GM19239 (cell line): ENCODE measurements around the gene ARHGAP6.

Experiments
- DNase-seq: peaks from one replicate; pipeline ENCODE4 v3.0.0; 2011; ENCODE audit warnings: low spot score; ENCODE audit not compliant: insufficient read length
- FAIRE-seq: peaks from 2 replicates; lab custom pipeline; 2011; peaks lifted over from hg19 to GRCh38; lab: Jason Lieb, UNC

The ARHGAP6 gene

DNA sequence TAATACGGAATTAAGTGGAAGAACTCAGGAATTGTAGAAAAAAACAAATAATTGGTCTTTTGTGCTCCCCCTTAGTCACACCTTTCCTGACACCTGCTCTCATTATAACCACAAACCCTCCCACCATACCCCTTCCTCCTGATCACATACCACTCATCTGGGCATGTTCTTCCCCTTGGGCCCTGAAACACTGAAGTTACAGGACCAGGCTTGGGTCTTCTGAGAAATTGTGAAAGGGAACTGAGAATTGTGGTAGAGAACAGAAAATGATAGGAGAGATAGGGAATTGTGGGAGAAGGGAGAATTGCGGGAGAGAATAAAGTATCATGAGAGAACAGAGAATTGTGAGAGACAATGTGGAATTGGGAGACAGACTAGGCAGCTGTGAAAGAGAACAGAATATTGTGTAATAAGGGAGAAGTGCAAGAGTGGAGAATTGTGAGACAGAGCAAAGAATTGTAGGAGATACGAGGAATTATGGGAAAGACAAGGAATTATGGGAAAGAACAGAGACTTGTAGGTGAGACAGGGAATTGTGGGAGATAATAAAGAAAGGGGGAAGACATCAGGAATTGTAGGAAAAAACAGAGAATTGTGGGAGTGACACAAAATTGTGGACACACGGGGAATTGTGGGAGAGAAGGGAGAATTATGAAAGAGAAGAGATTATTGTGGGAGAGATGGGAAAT, 557.3 kb downstream of the ARHGAP6 start:
- FAIRE-seq: peak; percentile 51
- DNase-seq: no peak

DNA sequence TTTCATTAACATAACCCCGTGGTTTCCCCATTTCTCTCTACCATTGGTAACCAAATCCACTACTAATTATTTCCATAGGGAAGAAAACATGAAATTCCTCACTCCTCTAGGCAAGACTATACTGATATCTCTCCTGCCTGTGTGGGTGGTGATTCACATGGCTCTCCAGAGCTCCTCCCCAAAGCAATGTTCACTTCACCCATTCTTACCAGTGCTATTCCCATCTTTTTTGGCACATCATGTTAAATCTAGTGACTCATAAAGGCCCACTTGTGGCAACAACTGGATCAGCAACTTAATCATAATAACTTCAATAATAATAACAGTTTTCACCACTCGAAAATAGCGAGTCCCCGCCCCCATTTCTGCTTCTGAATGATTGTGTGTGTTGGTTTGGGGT, 560.6 kb downstream of the ARHGAP6 start:
- FAIRE-seq (no peak), DNase-seq (no peak)

- DNase-seq (no peak), FAIRE-seq (no peak)
Measured at GRCh38 chrX:11103751-11104150, 562.0 kb downstream of the ARHGAP6 start.

- DNase-seq (no peak), FAIRE-seq (no peak)
Measured at GRCh38 chrX:11103006-11103405, 562.7 kb downstream of the ARHGAP6 start.

GRCh38 chrX:11100281-11101035, 565.3 kb downstream of the ARHGAP6 start:
- FAIRE-seq: no peak

GRCh38 chrX:11099465-11099864, 566.3 kb downstream of the ARHGAP6 start:
- FAIRE-seq (no peak), DNase-seq (no peak)

More at GRCh38 chrX:11100281-11101035, 565.3 kb downstream of the ARHGAP6 start:
- no peak for DNase-seq

DNA sequence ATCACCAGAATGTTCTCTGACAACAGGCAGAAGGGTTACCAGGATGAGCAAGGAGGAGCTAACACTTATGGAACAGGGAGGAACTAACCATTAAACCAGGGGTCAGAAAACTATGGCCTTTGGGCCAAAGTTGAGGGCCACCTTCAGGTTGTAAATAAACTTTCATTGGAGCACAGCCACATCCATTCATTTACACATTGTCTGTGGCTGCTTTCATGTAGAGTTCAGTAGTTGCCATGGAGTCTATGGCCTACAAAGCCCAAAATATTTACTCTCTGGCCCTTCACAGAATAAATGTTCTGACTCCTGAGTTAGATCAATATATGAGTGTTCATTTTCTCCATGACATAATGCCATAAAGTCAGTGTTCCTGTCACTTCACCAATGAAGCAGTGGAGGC, 567.8 kb downstream of the ARHGAP6 start:
- FAIRE-seq: no peak
- DNase-seq: no peak

- DNase-seq: no peak
- FAIRE-seq: no peak
Measured at GRCh38 chrX:11089802-11090201, 575.9 kb downstream of the ARHGAP6 start.
